Neuronal stem cell (in vitro differentiated cells): ENCODE results near the gene MAD1L1.

Experiments
- DNase-seq: peaks from one replicate; pipeline ENCODE4 v3.0.0-alpha.2; 2013; ENCODE audit warnings: low spot score
- H2AFZ ChIP-seq: one replicate; pipeline ENCODE4 v1.6.1; 2013; ENCODE audit warnings: mild to moderate bottlenecking, low read length, inconsistent platforms
- H2AK5ac ChIP-seq: 2 replicates; pipeline ENCODE4 v1.6.1; 2013; ENCODE audit warnings: low read depth, mild to moderate bottlenecking, inconsistent platforms, low read length, moderate library complexity, mixed read lengths
- H2BK120ac ChIP-seq: 2 replicates; pipeline ENCODE4 v1.6.1; 2013; ENCODE audit warnings: low read depth, mild to moderate bottlenecking, inconsistent platforms, low read length, moderate library complexity, mixed read lengths
- H2BK12ac ChIP-seq: one replicate; pipeline ENCODE4 v1.6.1; 2013; ENCODE audit warnings: low read length, inconsistent platforms
- H2BK15ac ChIP-seq: 2 replicates; pipeline ENCODE4 v1.6.1; 2013; ENCODE audit warnings: mild to moderate bottlenecking, low read length, inconsistent platforms, mixed read lengths
- H2BK5ac ChIP-seq: one replicate; pipeline ENCODE4 v1.6.1; 2013; ENCODE audit warnings: inconsistent platforms, mild to moderate bottlenecking, low read length, moderate library complexity
- H3K14ac ChIP-seq: one replicate; pipeline ENCODE4 v1.6.1; 2013; ENCODE audit warnings: low read length, inconsistent platforms
- H3K18ac ChIP-seq: 2 replicates; pipeline ENCODE4 v1.6.1; 2013; ENCODE audit warnings: low read length, inconsistent platforms
- H3K23ac ChIP-seq: 2 replicates; pipeline ENCODE4 v1.6.1; 2013; ENCODE audit warnings: low read depth, mild to moderate bottlenecking, mixed read lengths, low read length, inconsistent platforms; ENCODE audit not compliant: poor library complexity
- H3K27ac ChIP-seq: replicated peaks from 3 replicates; pipeline ENCODE4 v1.5.1; 2013; ENCODE audit warnings: low read length, inconsistent platforms
- H3K27me3 ChIP-seq, 3 experiments: 2 replicates each; pipeline ENCODE4 v1.6.1; 2013; ENCODE audit warnings: low read length in 3 of 3, mild to moderate bottlenecking in 2 of 3, inconsistent platforms in 1 of 3, low read depth in 1 of 3, mixed read lengths in 1 of 3, moderate library complexity in 1 of 3; ENCODE audit not compliant: control insufficient read depth in 3 of 3, insufficient read depth in 3 of 3
- H3K36me3 ChIP-seq, 2 donors: replicated peaks in 1 of 2; 2 replicates each; pipeline ENCODE4 v1.6.1; 2013; ENCODE audit warnings: low read length in 2 of 2; ENCODE audit not compliant: control insufficient read depth in 2 of 2, insufficient read depth in 2 of 2
- H3K4ac ChIP-seq: 2 replicates; pipeline ENCODE4 v1.6.1; 2013; ENCODE audit warnings: inconsistent platforms, mild to moderate bottlenecking, low read length, moderate library complexity
- H3K4me1 ChIP-seq, 2 donors: 1 replicate in 1 of 2; 2 replicates in 1 of 2; pipeline ENCODE4 v1.6.1; 2013; ENCODE audit warnings: low read length in 2 of 2, low read depth in 1 of 2; ENCODE audit not compliant: control insufficient read depth in 2 of 2, insufficient read depth in 1 of 2
- H3K4me2 ChIP-seq: one replicate; pipeline ENCODE4 v1.6.1; 2013; ENCODE audit warnings: mild to moderate bottlenecking, low read length, inconsistent platforms; ENCODE audit not compliant: insufficient read depth, poor library complexity, severe bottlenecking
- H3K4me3 ChIP-seq, 2 donors: 2 replicates each; pipeline ENCODE4 v1.5.1; 2013; ENCODE audit warnings: low read length in 2 of 2, mild to moderate bottlenecking in 2 of 2, inconsistent platforms in 1 of 2, moderate library complexity in 1 of 2
- H3K79me1 ChIP-seq: one replicate; pipeline ENCODE4 v1.6.1; 2013; ENCODE audit warnings: low read depth, mild to moderate bottlenecking, inconsistent platforms, low read length, moderate library complexity
- H3K9ac ChIP-seq: one replicate; pipeline ENCODE4 v1.6.1; 2013; ENCODE audit warnings: mild to moderate bottlenecking, low read depth, low read length, inconsistent platforms; ENCODE audit not compliant: poor library complexity
- H3K9me3 ChIP-seq, 2 donors: replicated peaks in 1 of 2; 2 replicates each; pipeline versions ENCODE3 to v1.6.1; 2013; ENCODE audit warnings: low read length in 2 of 2, mild to moderate bottlenecking in 2 of 2, inconsistent platforms in 1 of 2, low read depth in 1 of 2, mixed read lengths in 1 of 2, moderate library complexity in 1 of 2; ENCODE audit not compliant: control insufficient read depth in 2 of 2, insufficient read depth in 1 of 2
- H4K8ac ChIP-seq: one replicate; pipeline ENCODE4 v1.6.1; 2013; ENCODE audit warnings: low read depth, mild to moderate bottlenecking, inconsistent platforms, low read length, moderate library complexity
- H4K91ac ChIP-seq: one replicate; pipeline ENCODE4 v1.6.1; 2013; ENCODE audit warnings: low read length, low read depth, mild to moderate bottlenecking, inconsistent platforms; ENCODE audit not compliant: poor library complexity
- WGBS, 2 donors: extraction: QIAGEN DNeasy Blood & Tissue Kit; methylation state at CpG; one replicate each; pipeline ENCODE4 v1.1.7; 2013; ENCODE audit warnings: missing lambda C conversion rate in 2 of 2, mixed read lengths in 1 of 2; ENCODE audit not compliant: insufficient read length in 2 of 2, insufficient replicate concordance in 1 of 2; ENCODE audit errors: extremely low coverage in 2 of 2; 5-methylcytosine and 5-hydroxymethylcytosine counted together

MAD1L1 gene

DNA sequence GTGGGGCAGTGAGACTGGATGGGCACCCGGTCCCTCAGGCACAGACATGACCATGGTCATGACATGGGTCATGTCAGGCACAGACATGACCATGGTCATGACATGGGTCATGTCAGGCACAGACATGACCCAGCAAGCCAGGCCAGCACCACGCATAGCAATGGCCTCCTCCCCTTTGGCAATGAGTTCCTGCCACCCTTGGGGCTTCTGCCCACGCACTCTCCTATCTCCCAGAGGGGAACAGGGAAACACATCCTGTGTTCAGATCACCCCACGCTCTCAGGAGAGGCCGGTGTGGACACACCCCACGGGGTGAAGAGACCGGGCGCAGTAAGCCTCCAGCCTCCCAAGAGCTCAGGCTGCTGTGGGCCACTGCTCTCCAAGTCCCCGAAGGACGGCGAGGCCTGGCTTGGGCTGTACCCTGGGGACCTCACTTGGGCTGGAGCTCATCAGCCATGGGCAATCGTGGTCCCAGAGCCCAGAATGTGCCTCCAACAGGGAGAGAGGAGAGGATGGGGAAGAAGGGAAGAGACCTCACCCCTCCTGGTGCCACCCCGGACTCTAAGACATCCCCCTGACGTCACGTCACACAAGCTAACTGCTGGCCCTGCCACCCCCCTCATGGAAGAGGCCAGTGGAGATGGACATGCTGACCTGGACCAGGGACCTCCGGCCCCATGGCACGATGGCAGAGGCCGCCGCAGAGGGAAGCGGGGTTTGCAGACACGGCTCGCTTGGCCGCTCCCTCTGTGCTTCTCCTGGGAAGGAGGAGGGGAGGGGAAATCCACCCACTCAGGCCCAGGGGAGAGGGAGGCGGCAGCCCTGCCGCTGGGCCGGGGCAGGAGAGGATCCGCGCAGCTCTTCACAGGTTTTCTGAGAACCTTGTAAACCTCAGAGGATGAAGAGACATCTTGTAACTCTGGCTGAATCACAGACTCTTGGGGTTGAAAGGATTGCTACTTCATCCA, 293.0 kb downstream of the MAD1L1 start:
- Histone ChIP-seq H2BK15ac (no peak overlapping the region), H3K27ac (no peak overlapping the region), H3K4ac (no peak overlapping the region), H3K4me1 (peaks cover 11 to 20% of the 10 kb centered on the region in 2 donors), H3K79me1 (peaks cover 17% of the 10 kb centered on the region), H3K4me3 (no peak overlapping the region), H2BK120ac (peak overlapping the region; percentile 16), H3K14ac (peak overlapping the region; percentile 25), H3K27me3 (no peaks in the 10 kb centered on the region), H4K91ac (no peak overlapping the region), H2AFZ (no peak overlapping the region), H3K9me3 (peaks cover 13% of the 10 kb centered on the region in 2 donors), H3K9ac (no peak overlapping the region), H3K18ac (peak overlapping the region; percentile 23), H4K8ac (no peak overlapping the region), H2AK5ac (peak overlapping the region; percentile 58), H2BK12ac (no peak overlapping the region), H2BK5ac (no peak overlapping the region), H3K4me2 (no peak overlapping the region), H3K36me3 (peaks cover 4 to 8% of the 10 kb centered on the region in 2 donors), H3K23ac (peak overlapping the region; percentile 67)
- no CpG with 5 or more reads among the region's 28 CpGs for WGBS, 2 donors
- DNase-seq = no peak

DNA sequence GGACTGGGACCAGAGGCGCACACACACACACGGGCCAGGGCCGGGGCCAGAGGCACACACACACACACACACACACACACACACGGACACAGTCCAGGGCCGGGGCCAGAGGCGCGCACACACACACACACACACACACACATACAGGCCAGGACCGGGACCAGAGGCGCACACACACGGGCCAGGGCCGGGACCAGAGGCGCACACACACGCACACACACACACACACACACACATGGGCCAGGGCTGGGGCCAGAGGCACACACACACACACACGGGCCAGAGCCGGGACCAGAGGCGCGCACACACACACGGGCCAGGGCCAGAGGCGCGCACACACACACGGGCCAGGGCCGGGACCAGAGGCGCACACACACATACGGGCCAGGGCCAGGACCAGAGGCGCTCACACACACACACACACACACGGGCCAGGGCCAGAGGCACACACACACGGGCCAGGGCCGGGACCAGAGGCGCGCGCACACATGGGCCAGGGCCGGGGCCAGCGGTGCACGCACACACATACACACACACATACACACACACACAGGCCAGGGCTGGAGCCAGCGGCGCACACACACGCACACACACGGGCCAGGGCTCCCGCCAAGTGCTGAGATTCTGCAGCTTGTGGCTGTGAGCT, 293.8 kb downstream of the MAD1L1 start:
- DNase-seq = no peak
- peak overlapping the region; percentile 25 for H3K14ac ChIP-seq
- no CpG with 5 or more reads among the region's 39 CpGs for WGBS, 2 donors

DNA sequence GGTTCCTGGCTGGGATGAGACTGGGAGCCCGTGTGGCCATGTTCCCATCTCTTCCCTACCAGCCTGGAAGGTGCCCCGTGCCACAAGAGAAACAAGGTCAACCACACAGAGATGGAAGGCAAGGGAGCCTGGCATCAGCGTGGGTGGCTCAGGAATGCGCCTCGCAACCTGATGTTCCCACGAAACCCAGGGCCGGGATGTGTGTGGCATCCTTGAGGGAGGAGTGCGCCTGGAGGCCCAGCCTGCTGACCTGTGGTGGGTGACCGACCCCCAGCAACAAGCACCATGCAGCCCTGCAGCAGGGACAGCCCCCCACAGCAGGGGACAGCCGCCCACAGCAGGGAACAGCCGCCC, 295.5 kb downstream of the MAD1L1 start:
- Histone ChIP-seq H3K27me3 (no peaks in the 10 kb centered on the region), H3K4ac (no peak overlapping the region), H3K79me1 (peaks cover 21% of the 10 kb centered on the region), H3K4me3 (no peak overlapping the region), H3K4me1 (peaks cover 3 to 7% of the 10 kb centered on the region in 2 donors), H3K23ac (peak overlapping the region; percentile 43), H3K18ac (peak overlapping the region; percentile 85), H2BK12ac (peak overlapping the region; percentile 73), H3K9me3 (peaks cover 13% of the 10 kb centered on the region in 2 donors), H2AFZ (no peak overlapping the region), H3K36me3 (peaks cover 4 to 8% of the 10 kb centered on the region in 2 donors), H2BK5ac (no peak overlapping the region), H4K91ac (no peak overlapping the region), H2BK120ac (no peak overlapping the region), H2AK5ac (no peak overlapping the region), H3K4me2 (no peak overlapping the region), H4K8ac (peak overlapping the region; percentile 4), H3K9ac (no peak overlapping the region), H3K27ac (no peak overlapping the region), H3K14ac (no peak overlapping the region), H2BK15ac (no peak overlapping the region)
- no peak for DNase-seq
- no CpG with 5 or more reads among the region's 11 CpGs for WGBS, 2 donors

More for the DNA sequence above, 293.8 kb downstream of the MAD1L1 start:
- Histone ChIP-seq H3K4me1 (peaks cover 11 to 19% of the 10 kb centered on the region in 2 donors), H2BK15ac (no peak overlapping the region), H3K79me1 (peaks cover 20% of the 10 kb centered on the region), H2AK5ac (peak overlapping the region; percentile 58), H2AFZ (no peak overlapping the region), H3K4me3 (no peak overlapping the region), H2BK12ac (peak overlapping the region; percentile 17), H3K23ac (peak overlapping the region; percentile 67), H3K18ac (no peak overlapping the region), H2BK5ac (no peak overlapping the region), H4K91ac (no peak overlapping the region), H3K27me3 (no peaks in the 10 kb centered on the region), H4K8ac (peak overlapping the region; percentile 1), H3K4me2 (peak overlapping the region; percentile 3), H3K27ac (no peak overlapping the region), H3K36me3 (peaks cover 4 to 8% of the 10 kb centered on the region in 2 donors), H3K9ac (no peak overlapping the region), H2BK120ac (no peak overlapping the region), H3K4ac (no peak overlapping the region), H3K9me3 (peaks cover 13% of the 10 kb centered on the region in 2 donors)
